HG02973 (cell line): ENCODE measurements around the gene TBC1D24.
"Not testable (repeated sequence)": the region's sequence is repeated elsewhere in the genome, so short reads cannot be mapped to it uniquely, and the experiment has no call there.

Experiments used
- ATAC-seq: cut with Tn5 transposase; IDR thresholded peaks from one replicate; pipeline ENCODE4 v1.9.1; 2021; ENCODE audit warnings: moderate library complexity; ENCODE audit not compliant: unreplicated experiment

TBC1D24 gene

DNA sequence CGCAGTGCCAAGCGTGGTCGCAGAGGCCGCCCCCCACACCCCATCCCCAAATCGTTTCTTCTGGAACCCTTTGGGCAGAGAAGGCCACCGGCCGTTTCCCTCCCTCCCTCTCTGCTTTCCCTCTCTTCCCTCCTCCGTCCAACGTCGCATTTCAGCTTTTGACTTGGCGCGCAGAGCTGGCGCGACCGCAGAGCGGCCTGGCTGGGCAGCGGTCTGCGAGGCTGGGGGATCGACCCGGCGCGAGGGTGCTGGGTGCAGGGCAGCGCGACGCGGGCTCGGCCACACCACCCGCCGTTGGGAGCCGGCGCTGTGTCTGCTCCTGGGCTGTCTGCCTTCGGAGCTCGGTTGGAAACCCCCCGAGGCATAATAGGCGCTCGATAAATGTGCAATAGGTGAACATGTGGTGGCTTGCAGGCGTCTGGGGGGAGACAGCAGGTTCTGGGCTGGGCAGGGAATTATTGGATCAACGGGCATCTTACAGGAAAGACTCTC lies 6.6 kb upstream of the TBC1D24 start:
- ATAC-seq: no peak

DNA sequence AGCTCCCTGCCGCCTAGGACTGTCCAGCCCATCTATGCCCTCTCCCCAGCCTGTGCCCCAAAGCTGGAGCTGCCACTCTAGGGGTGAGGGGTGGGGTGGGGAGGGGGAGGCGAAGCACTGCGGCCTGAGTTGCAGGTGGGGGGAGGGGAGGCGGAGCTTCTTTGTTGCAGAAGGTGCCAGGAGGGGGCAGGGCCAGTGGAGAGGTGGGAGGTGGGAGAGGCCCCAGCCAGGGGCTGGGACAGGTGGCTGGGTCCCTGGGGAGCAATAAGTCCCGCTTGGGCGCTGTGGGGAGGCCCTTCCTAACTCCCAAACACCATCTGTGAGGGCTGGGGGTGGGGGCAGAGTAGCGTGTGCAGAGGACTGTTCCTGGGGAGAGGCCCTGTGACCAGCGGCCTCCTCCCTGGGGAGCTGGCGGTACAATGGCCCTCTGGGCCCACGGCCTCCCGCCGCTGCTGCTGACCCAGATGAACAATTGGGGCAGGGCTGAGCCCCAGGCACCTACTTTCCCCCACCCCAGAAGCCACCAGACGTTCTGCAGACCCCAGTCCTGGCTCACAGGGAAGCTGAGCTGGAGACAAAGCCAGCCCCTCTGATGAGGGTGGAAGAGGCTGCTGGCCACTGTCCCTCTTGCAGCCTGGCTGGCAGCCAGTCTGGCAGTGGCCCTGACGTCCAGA lies 6.1 kb upstream of the TBC1D24 start:
- ATAC-seq: no peak

DNA sequence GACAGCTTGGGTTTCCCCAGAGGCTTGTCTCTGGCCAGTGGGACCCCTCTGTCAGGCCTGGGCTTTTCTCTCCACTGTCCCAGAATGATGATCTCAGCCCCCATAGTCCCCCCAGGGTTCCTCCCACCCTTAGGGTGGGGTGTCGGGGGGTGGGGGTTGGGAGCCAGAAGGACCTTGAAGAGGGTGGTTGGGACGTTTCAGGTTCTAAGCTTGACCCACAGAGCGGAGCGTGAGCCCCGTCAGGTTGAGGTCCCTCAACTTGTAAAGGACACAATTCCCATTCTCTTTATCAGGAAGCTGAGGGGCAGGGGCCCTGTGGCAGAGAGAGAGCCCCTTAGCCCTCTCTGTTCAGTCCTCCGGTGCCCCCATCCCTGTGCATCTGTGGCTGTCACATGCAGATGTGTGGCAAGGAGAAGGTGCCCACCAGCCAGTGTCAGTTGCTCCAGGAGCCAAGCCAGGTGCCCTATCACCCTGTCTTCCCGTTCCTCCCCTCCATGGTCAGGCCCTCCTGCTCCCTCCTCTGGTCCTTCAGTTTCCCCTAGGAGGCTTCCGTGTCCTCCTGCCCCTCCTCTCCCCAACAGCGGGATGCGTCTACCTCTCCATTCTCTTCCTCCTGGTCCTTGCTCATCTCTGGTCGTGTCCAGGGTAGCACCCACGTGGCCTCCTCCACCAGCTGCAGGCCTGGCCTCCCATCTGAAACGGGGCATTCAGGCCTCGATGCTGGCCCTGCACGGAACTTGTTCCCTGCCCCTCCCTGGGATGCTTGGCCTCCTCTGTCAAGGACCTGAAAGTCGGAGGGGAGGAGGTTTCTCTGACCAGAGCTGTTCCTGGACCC lies 5.3 kb upstream of the TBC1D24 start:
- no peak for ATAC-seq

GRCh38 chr16:2470234-2470601 lies 4.7 kb upstream of the TBC1D24 start:
- no peak for ATAC-seq

DNA sequence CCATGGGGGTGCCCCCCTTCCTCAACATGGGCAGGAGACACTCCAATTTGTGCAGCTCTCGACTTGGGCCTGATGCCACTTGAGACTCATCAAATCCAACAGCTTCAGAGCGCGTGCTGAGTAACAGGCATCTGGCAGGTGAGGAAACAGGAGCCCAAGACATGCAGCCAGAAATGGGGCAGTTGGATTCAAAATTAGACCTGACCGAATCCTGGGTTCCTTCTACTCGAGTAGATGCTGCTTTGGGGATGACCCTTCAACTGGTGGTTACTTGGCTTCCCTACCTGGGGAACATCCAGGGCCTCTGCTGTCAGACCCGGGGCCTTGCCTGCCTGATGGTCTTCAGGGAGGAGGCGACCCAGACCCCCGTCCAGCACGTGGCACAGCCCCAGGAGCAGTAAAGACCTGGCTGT lies 4.3 kb upstream of the TBC1D24 start:
- ATAC-seq: no peak

GRCh38 chr16:2471016-2471652 lies 3.8 kb upstream of the TBC1D24 start, which contains the start of gene NTN3:
NTN3 (plus strand) TSS chr16:2471297; CDS start chr16:2471702, 405 bp downstream.
- ATAC-seq: no peak

DNA sequence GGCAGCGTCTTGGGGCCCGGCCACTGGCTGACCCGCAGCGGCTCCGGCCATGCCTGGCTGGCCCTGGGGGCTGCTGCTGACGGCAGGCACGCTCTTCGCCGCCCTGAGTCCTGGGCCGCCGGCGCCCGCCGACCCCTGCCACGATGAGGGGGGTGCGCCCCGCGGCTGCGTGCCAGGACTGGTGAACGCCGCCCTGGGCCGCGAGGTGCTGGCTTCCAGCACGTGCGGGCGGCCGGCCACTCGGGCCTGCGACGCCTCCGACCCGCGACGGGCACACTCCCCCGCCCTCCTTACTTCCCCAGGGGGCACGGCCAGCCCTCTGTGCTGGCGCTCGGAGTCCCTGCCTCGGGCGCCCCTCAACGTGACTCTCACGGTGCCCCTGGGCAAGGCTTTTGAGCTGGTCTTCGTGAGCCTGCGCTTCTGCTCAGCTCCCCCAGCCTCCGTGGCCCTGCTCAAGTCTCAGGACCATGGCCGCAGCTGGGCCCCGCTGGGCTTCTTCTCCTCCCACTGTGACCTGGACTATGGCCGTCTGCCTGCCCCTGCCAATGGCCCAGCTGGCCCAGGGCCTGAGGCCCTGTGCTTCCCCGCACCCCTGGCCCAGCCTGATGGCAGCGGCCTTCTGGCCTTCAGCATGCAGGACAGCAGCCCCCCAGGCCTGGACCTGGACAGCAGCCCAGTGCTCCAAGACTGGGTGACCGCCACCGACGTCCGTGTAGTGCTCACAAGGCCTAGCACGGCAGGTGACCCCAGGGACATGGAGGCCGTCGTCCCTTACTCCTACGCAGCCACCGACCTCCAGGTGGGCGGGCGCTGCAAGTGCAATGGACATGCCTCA lies 3.1 kb upstream of the TBC1D24 start:
- no peak for ATAC-seq

DNA sequence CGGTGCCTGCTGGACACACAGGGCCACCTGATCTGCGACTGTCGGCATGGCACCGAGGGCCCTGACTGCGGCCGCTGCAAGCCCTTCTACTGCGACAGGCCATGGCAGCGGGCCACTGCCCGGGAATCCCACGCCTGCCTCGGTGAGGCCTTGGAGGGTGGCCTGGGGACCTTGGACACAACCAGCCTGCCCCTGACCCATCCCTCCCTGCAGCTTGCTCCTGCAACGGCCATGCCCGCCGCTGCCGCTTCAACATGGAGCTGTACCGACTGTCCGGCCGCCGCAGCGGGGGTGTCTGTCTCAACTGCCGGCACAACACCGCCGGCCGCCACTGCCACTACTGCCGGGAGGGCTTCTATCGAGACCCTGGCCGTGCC lies 2.5 kb upstream of the TBC1D24 start:
- ATAC-seq: no peak

GRCh38 chr16:2472885-2473445 lies 2.0 kb upstream of the TBC1D24 start:
- ATAC-seq: no peak

GRCh38 chr16:2473446-2473926 lies 1.4 kb upstream of the TBC1D24 start:
- no peak for ATAC-seq

DNA sequence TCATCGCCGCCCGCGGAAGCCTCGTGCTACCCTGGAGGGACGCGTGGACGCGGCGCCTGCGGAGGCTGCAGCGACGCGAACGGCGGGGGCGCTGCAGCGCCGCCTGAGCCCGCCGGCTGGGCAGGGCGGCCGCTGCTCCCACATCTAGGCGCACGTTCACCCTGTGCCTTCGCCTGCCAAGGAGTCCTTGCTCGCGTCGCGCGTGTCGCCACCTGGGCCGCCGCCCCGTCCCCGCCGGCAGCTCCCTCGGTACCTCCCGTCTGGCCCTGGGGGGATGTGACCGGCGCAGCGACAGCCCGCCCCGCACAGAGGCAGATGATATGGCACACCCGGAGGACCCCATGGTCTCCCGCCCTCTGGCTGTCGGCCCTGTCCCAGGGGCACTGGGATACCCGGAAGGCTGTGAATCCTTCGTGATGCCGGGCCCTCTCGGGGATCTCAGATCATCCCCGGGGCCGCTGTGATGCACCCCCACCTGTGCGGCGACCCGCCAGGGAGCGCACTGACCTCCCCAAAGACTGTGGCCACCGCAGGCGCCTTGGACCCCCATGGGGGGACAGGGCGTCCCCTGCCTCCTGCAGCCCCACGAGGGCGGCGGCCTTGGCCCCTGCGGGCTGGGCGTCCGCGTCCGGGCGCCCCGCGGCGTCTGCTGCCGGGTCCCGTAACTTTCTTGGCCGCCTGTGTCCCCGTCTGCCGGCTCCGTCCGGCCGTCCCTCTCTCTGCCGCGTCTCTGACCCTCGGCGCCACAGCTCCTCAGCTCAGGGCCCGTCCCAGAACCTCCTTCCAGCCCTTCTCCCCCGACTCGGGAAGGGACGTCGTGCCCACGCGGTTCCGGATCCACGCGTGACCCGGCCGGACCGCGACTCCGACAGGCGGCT lies 689 bp upstream of the TBC1D24 start:
- peak; percentile 24 for ATAC-seq

- ATAC-seq: no peak
These were observed 752 bp downstream of the TBC1D24 start for GRCh38 chr16:2475413-2476344.

- ATAC-seq: no peak
These were observed 1.4 kb downstream of the TBC1D24 start for GRCh38 chr16:2476345-2476720.

DNA sequence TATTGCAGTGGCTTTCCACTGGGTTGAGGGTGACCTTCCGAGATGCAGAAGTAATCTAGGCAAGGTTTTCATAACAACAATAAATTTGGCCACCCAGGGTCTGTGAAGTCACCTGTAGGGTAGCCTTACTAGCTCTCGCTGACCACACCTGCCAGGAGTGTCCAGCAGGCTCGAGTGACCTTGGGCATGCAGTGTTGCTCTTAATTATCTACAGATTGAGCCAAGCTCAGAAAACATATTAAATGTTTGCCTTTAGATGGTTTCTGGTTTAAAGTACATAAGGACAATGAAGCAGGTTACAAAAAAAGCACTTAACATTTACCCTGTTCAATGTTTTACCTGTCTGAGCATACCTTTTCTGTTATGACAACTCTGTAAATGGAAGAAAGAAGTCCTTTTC lies 1.8 kb downstream of the TBC1D24 start:
- ATAC-seq: no peak

GRCh38 chr16:2477327-2477726 lies 2.4 kb downstream of the TBC1D24 start:
- ATAC-seq: no peak

GRCh38 chr16:2478279-2478678 lies 3.4 kb downstream of the TBC1D24 start:
- no peak for ATAC-seq

DNA sequence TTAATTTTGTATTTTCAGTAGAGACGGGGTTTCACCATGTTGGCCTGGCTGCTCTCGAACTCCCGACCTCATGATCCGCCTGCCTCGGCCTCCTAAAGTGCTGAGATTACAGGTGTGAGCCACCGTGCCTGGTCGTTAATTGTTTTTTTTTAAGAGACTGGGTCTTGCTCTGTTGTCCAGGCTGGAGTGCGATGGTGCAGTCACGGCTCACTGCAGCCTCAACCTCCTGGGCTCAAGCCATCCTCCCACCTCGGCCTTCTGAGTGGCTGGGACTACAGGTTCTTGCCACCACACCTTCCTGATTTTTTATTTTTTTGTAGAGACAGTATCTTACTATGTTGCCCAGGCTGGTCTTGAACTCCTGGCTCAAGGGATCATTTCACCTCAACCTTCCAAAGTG lies 5.1 kb downstream of the TBC1D24 start:
- not testable (repeated sequence) for ATAC-seq

DNA sequence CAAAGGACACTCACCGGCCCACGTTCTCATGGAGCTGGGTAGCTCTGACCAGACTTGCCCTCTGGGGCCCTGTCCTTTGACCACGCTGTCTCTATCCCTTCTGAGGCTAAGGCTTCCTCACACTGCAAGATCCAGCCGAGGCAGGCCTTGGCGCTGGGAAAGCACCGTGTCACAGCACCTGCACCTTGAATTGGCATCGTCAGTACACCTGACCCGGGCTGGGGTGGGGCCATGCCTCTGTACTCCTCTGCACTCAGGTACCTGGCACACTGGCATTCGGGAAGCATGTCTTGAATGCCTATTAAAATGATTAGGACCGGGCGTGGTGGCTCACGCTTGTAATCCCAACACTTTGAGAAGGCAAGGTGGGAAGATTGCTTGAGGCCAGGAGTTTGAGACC lies 6.0 kb downstream of the TBC1D24 start:
- no peak for ATAC-seq
